ENCODE measurements around the gene MRGPRE.
A peak's percentile ranks its signal among the peaks of the same experiment; 100 is the strongest.

Gene MRGPRE

GRCh38 chr11:3225826-3226750 is 6.1 kb downstream of the MRGPRE start:
- peak; percentile 29 for DNase-seq

- DNase-seq = no peak
These were observed 7.0 kb downstream of the MRGPRE start for GRCh38 chr11:3225159-3225758.

GRCh38 chr11:3224401-3225057 is 7.7 kb downstream of the MRGPRE start:
- no peak for DNase-seq

- DNase-seq = no peak
These were observed 8.3 kb downstream of the MRGPRE start for GRCh38 chr11:3223932-3224381.

- DNase-seq = peak; percentile 45
These were observed 9.0 kb downstream of the MRGPRE start for GRCh38 chr11:3222941-3223915.

DNA sequence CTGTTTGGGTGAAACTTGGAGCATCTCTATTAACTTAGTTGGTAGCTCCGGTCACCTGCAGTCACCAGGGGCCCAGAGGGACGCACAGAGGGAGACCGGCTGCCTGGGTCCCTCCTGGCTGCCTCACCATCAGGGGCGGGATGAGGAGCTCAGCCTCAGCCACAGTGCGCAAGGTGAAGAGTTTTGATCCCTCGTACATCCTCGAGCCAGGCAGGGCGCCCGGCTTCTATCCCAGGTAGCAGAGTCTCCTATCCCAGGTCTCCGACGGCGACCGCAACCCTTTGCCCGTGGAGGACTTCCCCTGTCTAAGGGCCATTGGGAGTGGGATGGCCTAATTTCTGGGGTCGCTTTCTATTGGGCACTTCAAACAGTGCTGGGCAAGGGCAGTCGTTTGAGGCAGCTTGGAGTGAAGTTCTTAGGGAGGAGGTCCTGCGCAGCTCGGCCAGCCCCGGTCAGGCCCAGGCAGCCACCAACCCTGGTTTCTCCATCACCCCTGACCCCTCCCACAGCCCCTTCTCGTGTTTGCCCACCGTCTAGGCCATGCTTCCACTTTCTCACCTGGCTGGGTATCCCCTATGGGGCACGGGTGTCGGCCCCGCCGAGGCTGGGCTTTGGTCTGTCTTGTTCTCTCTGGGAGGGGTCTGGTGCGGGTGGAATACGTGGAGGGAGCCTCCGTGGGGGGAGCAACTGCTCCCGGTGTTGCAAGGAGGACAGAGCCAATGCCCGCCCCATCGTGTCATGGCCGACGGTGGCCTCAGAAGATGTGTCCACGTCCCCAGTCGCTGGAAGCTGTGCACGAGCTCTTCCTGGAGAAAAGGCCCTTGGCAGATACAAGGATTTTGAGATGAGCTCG is 10.0 kb downstream of the MRGPRE start:
- no peak for DNase-seq

DNA sequence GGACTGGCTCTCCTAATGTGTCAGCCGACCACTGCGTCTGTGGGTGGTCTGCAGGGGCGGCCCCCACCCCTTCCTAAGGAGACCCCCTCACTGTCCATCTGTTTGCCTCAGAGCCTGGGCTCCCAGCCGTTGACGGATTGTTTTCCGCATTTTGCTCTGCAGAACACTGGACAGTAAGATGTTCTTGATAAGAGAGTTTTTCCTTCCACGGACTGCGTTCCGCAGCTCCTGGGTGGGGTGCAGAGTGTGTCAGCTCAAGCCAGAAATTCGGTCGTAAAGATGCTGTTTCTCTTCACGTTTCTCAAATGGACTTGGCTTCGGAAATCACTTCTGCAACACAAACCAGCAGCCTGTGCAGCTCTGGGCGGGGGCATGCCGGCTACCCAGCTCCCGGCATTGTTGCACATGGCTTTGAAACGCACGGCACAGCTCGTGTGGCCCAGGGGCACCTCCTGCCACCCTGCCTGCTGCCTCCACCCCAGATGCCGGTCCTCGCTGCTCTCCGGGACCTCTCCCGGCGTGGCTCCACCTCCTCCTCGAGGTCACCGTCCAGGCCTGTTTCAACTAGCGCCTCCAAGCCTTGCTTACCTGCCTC is 10.7 kb downstream of the MRGPRE start:
- DNase-seq = no peak

DNA sequence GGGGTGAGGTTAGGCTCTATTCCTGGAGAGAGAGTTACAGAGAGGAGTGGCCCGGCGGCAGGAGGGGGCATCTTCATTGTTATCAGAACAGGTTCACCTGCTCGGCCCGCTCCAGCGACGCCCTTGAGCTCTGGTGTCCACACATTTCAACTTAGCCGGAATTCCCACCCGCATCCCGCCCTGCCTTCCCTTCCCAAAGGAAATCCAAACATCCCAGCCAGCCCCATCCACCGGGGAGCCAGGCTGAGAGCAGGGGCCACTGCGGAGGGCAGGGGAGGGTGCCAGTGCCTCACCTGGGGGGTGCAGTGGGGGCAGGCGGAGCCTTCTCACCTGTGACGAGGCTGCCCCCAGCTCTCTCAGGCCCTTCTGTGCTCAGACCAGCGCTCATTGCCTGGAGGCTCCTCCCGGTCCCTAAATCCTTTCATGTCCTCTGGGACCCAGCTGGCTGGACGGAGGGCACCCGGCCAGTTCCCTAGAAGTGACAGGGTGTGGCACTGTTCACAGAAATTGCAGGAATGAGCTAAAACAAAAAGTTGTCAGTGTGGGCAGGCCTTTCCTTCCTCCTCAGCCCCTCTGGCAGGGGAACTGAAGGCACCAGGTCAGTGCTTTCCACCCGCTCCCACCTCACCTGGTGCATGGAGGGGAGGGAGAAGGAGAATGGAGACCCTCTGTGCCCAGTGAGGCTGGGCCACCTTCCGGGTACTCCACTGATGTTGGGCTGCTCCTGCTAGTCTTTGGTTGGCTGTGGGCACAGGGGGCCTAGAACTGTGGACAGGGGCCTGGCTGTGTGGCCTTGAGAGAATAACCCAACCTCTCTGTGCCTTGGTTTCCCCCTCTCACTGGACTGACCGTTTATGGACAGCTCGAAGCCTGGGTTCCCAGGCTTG is 11.5 kb downstream of the MRGPRE start:
- peak; percentile 33 for DNase-seq

GRCh38 chr11:3220101-3220500 is 12.1 kb downstream of the MRGPRE start:
- no peak for DNase-seq

- DNase-seq = no peak
These were observed 12.8 kb downstream of the MRGPRE start for GRCh38 chr11:3219281-3219892.

- no peak for DNase-seq
These were observed 13.5 kb downstream of the MRGPRE start, which contains the start of gene MRGPRG for GRCh38 chr11:3218483-3219280. TSS of gene MRGPRG (minus strand) at chr11:3218813. CDS start at chr11:3218813, 0 bp downstream.

DNA sequence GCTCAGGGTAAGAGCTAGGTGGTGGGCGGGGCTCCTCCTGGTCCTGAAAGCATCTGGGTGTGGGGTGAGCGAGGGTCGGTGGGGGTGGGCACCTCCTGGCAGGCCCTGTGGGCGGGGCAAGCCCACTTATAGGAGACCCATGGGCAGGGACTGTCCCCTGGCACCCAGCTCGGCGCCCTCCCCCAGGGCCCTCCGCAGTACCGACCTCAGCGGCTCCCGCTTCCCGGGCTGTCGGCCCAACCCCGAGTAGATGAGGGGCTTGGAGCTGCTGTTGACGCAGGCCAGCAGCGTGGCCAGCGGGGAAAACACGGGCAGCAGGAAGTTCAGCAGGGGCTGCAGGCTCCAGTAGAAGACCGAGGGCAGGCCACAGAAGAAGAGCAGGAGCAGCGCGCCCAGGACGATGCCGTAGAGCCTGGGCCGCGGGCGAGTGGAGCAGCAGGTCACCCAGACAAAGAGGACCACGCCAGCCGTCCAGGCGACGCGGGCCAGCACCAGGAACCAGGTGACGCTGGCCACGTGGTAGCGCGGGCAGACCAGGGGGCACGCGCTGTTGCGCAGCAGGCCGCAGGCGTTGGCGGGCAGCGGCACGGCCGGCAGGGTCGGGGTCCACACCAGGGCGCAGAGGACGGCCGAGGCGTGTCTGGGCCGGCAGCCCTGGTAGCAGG is 14.3 kb downstream of the MRGPRE start:
- DNase-seq = no peak

DNA sequence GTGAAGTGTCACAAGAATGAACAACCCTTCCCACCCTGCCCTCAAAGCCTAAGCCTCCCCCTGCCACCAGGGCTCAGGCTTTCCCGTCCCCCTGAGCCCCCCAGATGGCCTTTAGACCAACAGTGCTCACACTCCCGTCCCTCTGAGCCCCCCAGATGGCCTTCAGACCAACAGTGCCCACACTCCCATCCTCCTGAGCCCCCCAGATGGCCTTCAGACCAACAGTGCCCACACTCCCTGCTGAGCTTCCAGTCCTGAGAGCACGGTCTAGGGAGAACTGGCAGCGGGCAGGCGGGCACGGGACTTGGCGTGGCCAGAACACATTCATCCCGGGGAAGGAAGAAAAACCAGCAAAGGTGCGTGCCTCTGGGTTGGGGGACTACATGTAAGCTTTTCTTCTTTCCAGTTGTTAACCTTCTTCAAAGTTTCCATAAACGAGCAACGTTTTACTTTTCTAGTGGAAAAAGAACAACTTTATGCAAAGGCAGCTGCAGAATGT is 16.1 kb downstream of the MRGPRE start:
- no peak for DNase-seq

DNA sequence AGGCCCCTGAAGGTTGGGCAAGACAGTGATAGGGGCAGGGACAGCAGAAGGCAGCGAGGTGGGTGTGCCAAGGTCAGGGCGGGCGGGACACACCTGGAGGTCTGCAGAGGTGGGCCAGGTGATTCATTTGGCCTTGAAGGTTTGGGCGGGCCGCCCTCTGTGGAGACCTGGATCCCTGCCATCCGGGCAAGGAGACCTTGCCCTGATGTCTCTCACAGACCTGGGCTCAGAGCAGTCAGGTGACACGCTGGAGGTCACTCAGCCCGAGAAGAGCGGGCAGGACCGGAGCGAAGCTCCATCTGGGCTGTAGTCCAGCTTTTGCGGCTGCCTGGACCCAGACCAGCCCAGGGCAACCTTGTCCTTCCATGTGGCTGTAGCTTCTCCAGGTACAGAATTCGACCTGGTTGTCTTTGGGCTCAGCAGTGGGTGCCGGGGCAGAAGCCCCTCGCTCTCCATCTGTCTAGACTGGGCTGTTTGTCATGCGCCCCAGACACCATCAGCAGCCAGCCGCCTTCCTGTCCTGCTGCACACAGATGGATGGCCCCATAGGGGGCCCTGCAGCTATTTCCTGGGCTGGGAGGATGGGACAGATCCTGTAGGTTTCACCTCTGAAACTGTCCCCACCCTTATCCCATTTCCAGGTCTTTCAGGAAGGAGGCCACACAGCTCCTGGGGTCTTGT is 16.7 kb downstream of the MRGPRE start:
- no peak for DNase-seq

DNA sequence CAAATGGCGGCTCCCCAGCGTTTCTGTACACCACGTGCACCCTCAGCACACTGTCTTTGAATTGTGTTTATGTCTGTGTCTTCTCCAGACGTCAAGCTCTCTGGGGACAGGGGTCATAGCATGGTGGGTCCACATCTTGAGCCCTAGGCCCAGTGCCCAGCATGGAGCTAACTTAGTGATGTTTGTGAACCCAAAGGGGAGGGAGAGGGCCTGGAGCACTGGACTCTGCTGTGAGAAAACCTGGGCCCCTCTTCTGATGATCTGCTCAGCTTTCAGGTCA is 17.9 kb downstream of the MRGPRE start:
- DNase-seq = no peak

DNA sequence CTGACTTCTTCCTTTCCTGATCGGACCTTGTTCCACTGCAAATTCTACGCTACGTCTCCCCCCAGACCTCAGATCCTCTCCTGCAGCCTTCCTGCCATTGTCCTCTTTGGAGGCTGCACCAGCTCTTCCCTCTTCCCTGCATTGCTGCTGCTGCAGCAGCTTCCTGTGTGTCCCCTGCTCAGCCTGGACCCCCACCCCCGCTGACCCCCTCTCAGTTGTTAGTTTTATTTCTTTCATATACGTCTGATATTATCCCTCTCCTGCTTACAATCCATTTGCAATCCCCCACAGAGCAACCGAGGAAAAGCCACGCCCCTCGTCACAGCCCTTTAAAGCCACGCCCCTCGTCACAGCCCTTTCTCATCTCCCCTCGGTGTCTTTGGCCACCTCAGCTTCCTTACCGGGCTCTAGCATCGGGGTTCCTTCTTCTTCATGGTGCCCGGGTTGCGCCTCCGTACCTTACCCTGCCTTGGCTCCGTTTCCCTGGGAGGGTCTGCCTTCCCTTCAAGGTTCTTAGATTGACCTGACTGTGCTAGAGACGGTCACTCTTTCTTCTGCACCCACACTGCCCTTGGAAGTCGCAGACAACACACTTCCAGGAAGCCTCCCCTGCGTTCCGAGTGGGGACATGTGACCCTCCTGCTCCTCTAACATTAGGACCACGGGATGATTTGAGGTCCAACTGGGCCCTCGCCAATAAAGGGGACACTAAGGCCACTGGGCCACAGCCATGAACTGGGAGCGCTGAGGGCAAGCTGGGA is 18.4 kb downstream of the MRGPRE start:
- no peak for DNase-seq

GRCh38 chr11:3208272-3208671 is 23.9 kb downstream of the MRGPRE start:
- no peak for DNase-seq
